GM21786 (cell line): ENCODE results near the gene ARHGAP33.

Experiments used
- ATAC-seq: cut with Tn5 transposase; IDR thresholded peaks from one replicate; pipeline ENCODE4 v1.9.1; 2021; ENCODE audit not compliant: unreplicated experiment

ARHGAP33 gene

GRCh38 chr19:35775298-35776101 is at the start of gene ARHGAP33:
ARHGAP33 (plus strand) TSS chr19:35775564; CDS start chr19:35775659, 95 bp downstream.
- peak; percentile 94 for ATAC-seq

- no peak for ATAC-seq
Observed at GRCh38 chr19:35727053-35727955, 48.1 kb upstream of the ARHGAP33 start.

GRCh38 chr19:35727956-35728706 is 47.2 kb upstream of the ARHGAP33 start:
- ATAC-seq = no peak

- ATAC-seq = no peak
Observed at GRCh38 chr19:35729021-35729420, 46.3 kb upstream of the ARHGAP33 start.

GRCh38 chr19:35729763-35730162 is 45.6 kb upstream of the ARHGAP33 start:
- ATAC-seq = no peak

- ATAC-seq = no peak
Observed at GRCh38 chr19:35730326-35730725, 45.0 kb upstream of the ARHGAP33 start.

GRCh38 chr19:35731353-35731752 is 44.0 kb upstream of the ARHGAP33 start:
- ATAC-seq = no peak

GRCh38 chr19:35731779-35732405 is 43.5 kb upstream of the ARHGAP33 start:
- no peak for ATAC-seq

GRCh38 chr19:35732540-35733179 is 42.7 kb upstream of the ARHGAP33 start:
- ATAC-seq = no peak

- no peak for ATAC-seq
Observed at GRCh38 chr19:35733180-35734125, 41.9 kb upstream of the ARHGAP33 start.

GRCh38 chr19:35734273-35734672 is 41.1 kb upstream of the ARHGAP33 start:
- ATAC-seq = no peak

- ATAC-seq = no peak
Observed at GRCh38 chr19:35734889-35735288, 40.5 kb upstream of the ARHGAP33 start.

GRCh38 chr19:35736913-35737886 is 38.2 kb upstream of the ARHGAP33 start:
- ATAC-seq = no peak

- no peak for ATAC-seq
Observed at GRCh38 chr19:35738021-35738886, 37.1 kb upstream of the ARHGAP33 start.

GRCh38 chr19:35738887-35739229 is 36.5 kb upstream of the ARHGAP33 start:
- no peak for ATAC-seq

GRCh38 chr19:35739275-35740107 is 35.9 kb upstream of the ARHGAP33 start:
- no peak for ATAC-seq
